SK-N-SH (cell line): ENCODE measurements around the gene SPDYC. TPM values are rescaled to one million over a fixed set of nuclear protein-coding genes. Genes with fewer than 3 reads are reported as not detected.

Experiments used
- CTCF ChIA-PET: fragments of 300-600, 350-600 bp; formaldehyde crosslinking; extraction: SDS; loops from one replicate; lab custom pipeline; 2021; lab: Yijun Ruan, JAX
- POLR2A ChIA-PET: fragments of 350-600 bp; sonication (Branson Sonifier 250); formaldehyde crosslinking; extraction: SDS; loops from one replicate; lab custom pipeline; 2020; ENCODE audit warnings: antibody characterized with exemption, inconsistent platforms; lab: Yijun Ruan, JAX
- DNase-seq: peaks from one replicate; pipeline ENCODE4 v3.0.0; 2012
- H2AFZ ChIP-seq: fragments of 200-600 bp; sonication (generic); 2 replicates; pipeline ENCODE4 v1.8.1; 2016; ENCODE audit warnings: antibody characterized with exemption, mild to moderate bottlenecking, low read depth
- H3F3A ChIP-seq: fragments of 200-600 bp; sonication (generic); replicated peaks from 2 replicates; pipeline ENCODE3; 2016; ENCODE audit warnings: antibody characterized with exemption, mild to moderate bottlenecking; ENCODE audit not compliant: insufficient read depth
- H3K27ac ChIP-seq, 2 experiments: fragments of 200-500 bp in 1 of 2; fragments of 200-600 bp in 1 of 2; sonication (Bioruptor generic) in 1 of 2; sonication (generic), shearing (Covaris generic) in 1 of 2; 2 replicates each; pipeline versions ENCODE4 v1.5.1 to v1.6.1; 2014 to 2016; ENCODE audit warnings: low read depth in 2 of 2, inconsistent platforms in 1 of 2, low read length in 1 of 2, mild to moderate bottlenecking in 1 of 2, mixed read lengths in 1 of 2
- H3K27me3 ChIP-seq: fragments of 200-600 bp; sonication (generic), shearing (Covaris generic); 2 replicates; pipeline ENCODE4 v1.6.1; 2016; ENCODE audit warnings: mixed run types; ENCODE audit not compliant: insufficient read depth
- H3K36me3 ChIP-seq, 2 experiments: fragments of 200-500 bp in 1 of 2; fragments of 200-600 bp in 1 of 2; sonication (Bioruptor generic) in 1 of 2; sonication (generic) in 1 of 2; replicated peaks in 1 of 2; 2 replicates each; pipeline versions ENCODE3 to v1.5.1; 2014 to 2016; ENCODE audit warnings: low read length in 1 of 2, mild to moderate bottlenecking in 1 of 2; ENCODE audit not compliant: insufficient read depth in 2 of 2, control insufficient read depth in 1 of 2
- H3K4me1 ChIP-seq, 2 experiments: fragments of 200-500 bp in 1 of 2; fragments of 200-600 bp in 1 of 2; sonication (Bioruptor generic) in 1 of 2; sonication (generic), shearing (Covaris generic) in 1 of 2; 2 replicates each; pipeline versions ENCODE4 v1.5.1 to v1.6.1; 2014 to 2016; ENCODE audit warnings: low read depth in 1 of 2, low read length in 1 of 2, mixed run types in 1 of 2; ENCODE audit not compliant: insufficient read depth in 2 of 2, control insufficient read depth in 1 of 2
- H3K4me2 ChIP-seq: fragments of 200-600 bp; sonication (generic), shearing (Covaris generic); 2 replicates; pipeline ENCODE4 v1.6.1; 2017; ENCODE audit warnings: mixed run types
- H3K4me3 ChIP-seq, 2 experiments: fragments of 200-500 bp in 1 of 2; fragments of 200-600 bp in 1 of 2; sonication (Bioruptor generic) in 1 of 2; sonication (generic), shearing (Covaris generic) in 1 of 2; 2 replicates each; pipeline versions ENCODE4 v1.5.1 to v1.8.1; 2014 to 2016; ENCODE audit warnings: low read depth in 2 of 2, inconsistent platforms in 1 of 2, low read length in 1 of 2, mild to moderate bottlenecking in 1 of 2, mixed read lengths in 1 of 2, moderate library complexity in 1 of 2
- H3K79me2 ChIP-seq: fragments of 200-600 bp; sonication (generic); 2 replicates; pipeline ENCODE4 v1.8.1; 2017; ENCODE audit warnings: mild to moderate bottlenecking; ENCODE audit not compliant: insufficient read depth
- H3K9ac ChIP-seq: fragments of 200-600 bp; sonication (generic); 2 replicates; pipeline ENCODE4 v1.6.1; 2017; ENCODE audit warnings: mixed run types
- H3K9me2 ChIP-seq: fragments of 200-600 bp; sonication (generic); 2 replicates; pipeline ENCODE4 v1.6.1; 2017; ENCODE audit warnings: mixed run types
- H3K9me3 ChIP-seq: fragments of 200-600 bp; sonication (generic); 2 replicates; pipeline ENCODE4 v1.6.1; 2017; ENCODE audit warnings: mixed run types, mild to moderate bottlenecking, moderate library complexity
- H4K20me1 ChIP-seq: fragments of 200-600 bp; sonication (generic); 2 replicates; pipeline ENCODE4 v1.6.1; 2017; ENCODE audit warnings: mild to moderate bottlenecking, mixed run types; ENCODE audit not compliant: insufficient read depth
- CHD2 ChIP-seq: fragments of 150-350 bp; IDR thresholded peaks from 2 replicates; pipeline ENCODE4 v1.6.1; 2018; ENCODE audit warnings: low read length; ENCODE audit not compliant: partially characterized antibody
- EP300 ChIP-seq, 2 experiments: IDR thresholded peaks; 2 replicates each; pipeline versions ENCODE4 v1.4.0 to v1.6.1; 2012; ENCODE audit warnings: borderline replicate concordance in 1 of 2, low read depth in 1 of 2, low read length in 1 of 2
- EZH2phosphoT487 ChIP-seq: fragments of 200-600 bp; sonication (generic); IDR thresholded peaks from 2 replicates; pipeline ENCODE4 v1.6.1; 2017; ENCODE audit warnings: low read depth, mixed run types, mild to moderate bottlenecking, antibody characterized with exemption, moderate library complexity, borderline replicate concordance
- FOSL2 ChIP-seq: IDR thresholded peaks from 2 replicates; pipeline ENCODE4 v1.4.0; 2012; ENCODE audit warnings: low read depth, mild to moderate bottlenecking, moderate library complexity, borderline replicate concordance
- GABPA ChIP-seq: IDR thresholded peaks from 2 replicates; pipeline ENCODE4 v1.4.0; 2012; ENCODE audit warnings: low read depth, mild to moderate bottlenecking
- NFIC ChIP-seq: IDR thresholded peaks from 2 replicates; pipeline ENCODE4 v1.4.0; 2012; ENCODE audit warnings: borderline replicate concordance
- REST ChIP-seq: IDR thresholded peaks from 2 replicates; pipeline ENCODE4 v1.6.1; 2012; ENCODE audit warnings: mild to moderate bottlenecking, low read depth, low read length, moderate library complexity
- SMC3 ChIP-seq: IDR thresholded peaks from 2 replicates; pipeline ENCODE4 v1.6.1; 2012; ENCODE audit warnings: low read depth, low read length, improper control_type of control experiment
- TAF1 ChIP-seq: IDR thresholded peaks from 2 replicates; pipeline ENCODE4 v1.6.1; 2012; ENCODE audit warnings: low read depth, mild to moderate bottlenecking, low read length, moderate library complexity, borderline replicate concordance
- TCF12 ChIP-seq: IDR thresholded peaks from 2 replicates; pipeline ENCODE4 v1.4.0; 2012
- WGBS: methylation state at CpG from one replicate; pipeline ENCODE4 v1.1.6; 2017; ENCODE audit warnings: low lambda C conversion rate; 5-methylcytosine and 5-hydroxymethylcytosine counted together
- polyA plus RNA-seq, 3 experiments: library from polyadenylated mRNA; depleted of rRNA; stranded (reverse); fragments of >200 nt; gene quantifications; 2 replicates each; pipeline ENCODE4 v1.2.3, GENCODE V29; 2012

SPDYC gene
- polyA plus RNA-seq, 1 of the 3 experiments (the other 2 are of a cell fraction): not detected

GRCh38 chr11:65205602-65205967 is 35.6 kb downstream of the SPDYC start (continued):
- TF ChIP-seq FOSL2 (no peak), TCF12 (no peak), NFIC (no peak), EP300 (IDR thresholded peaks at IDR 0.05; ENCODE audit: borderline replicate concordance in 1 of 2, low read depth in 1 of 2, low read length in 1 of 2) (no peak), GABPA (no peak), REST (no peak), TAF1 (no peak)
- TF ChIP-seq, all 33 proteins: peak for 0

GRCh38 chr11:65206441-65206841 is 36.4 kb downstream of the SPDYC start:
- H3K4me2 ChIP-seq: no peak overlapping the region
- H3K27me3 ChIP-seq: no peaks in the 10 kb centered on the region
- ChIA-PET CTCF (interaction anchor here (0.9 to 4.0 kb wide), 7 partner anchors 9 to 123 kb away, joined by 3 to 42 read pairs (median 11); partner anchors contain the start of gene CDC42EP2), POLR2A (no interaction called here)
- H3K4me1 ChIP-seq: no peaks in the 10 kb centered on the region
- H3K9ac ChIP-seq: no peak overlapping the region
- H3K9me2 ChIP-seq: no peaks in the 10 kb centered on the region
- peaks cover 17 to 42% of the 10 kb centered on the region in 2 experiments for H3K36me3 ChIP-seq
- no peak overlapping the region for H2AFZ ChIP-seq
- no peaks in the 10 kb centered on the region for H3K9me3 ChIP-seq
- 90% methylated on average over 12 of the region's 17 CpGs for WGBS
- no peak for TF ChIP-seq CHD2
- TF ChIP-seq SMC3: no peak
- TF ChIP-seq EP300 (IDR thresholded peaks at IDR 0.05; ENCODE audit: borderline replicate concordance in 1 of 2, low read depth in 1 of 2, low read length in 1 of 2): no peak
- no peak overlapping the region for H3K27ac ChIP-seq
- no peaks in the 10 kb centered on the region for H4K20me1 ChIP-seq
- DNase-seq: no peak
- no peak overlapping the region for H3K4me3 ChIP-seq
- H3K79me2 ChIP-seq: no peaks in the 10 kb centered on the region
- H3F3A ChIP-seq: no peaks in the 10 kb centered on the region

- Histone ChIP-seq H3K9me3 (no peaks in the 10 kb centered on the region), H3K4me1 (no peaks in the 10 kb centered on the region), H3K9me2 (no peaks in the 10 kb centered on the region), H3F3A (no peaks in the 10 kb centered on the region), H3K36me3 (peaks cover 17 to 46% of the 10 kb centered on the region in 2 experiments), H3K27ac (no peak overlapping the region), H3K4me3 (no peak overlapping the region), H3K4me2 (no peak overlapping the region), H4K20me1 (no peaks in the 10 kb centered on the region), H3K79me2 (no peaks in the 10 kb centered on the region), H3K9ac (no peak overlapping the region), H3K27me3 (no peaks in the 10 kb centered on the region), H2AFZ (no peak overlapping the region)
- ChIA-PET CTCF (interaction anchor here (2.0 to 4.0 kb wide), 3 partner anchors 45 to 123 kb away, joined by 11 to 21 read pairs (median 15); partner anchors contain the start of gene CDC42EP2), POLR2A (interaction anchor here (0.9 kb wide), 1 partner anchor 16 kb away, joined by 3 read pairs; no protein-coding TSS in a partner anchor)
- 95% methylated on average over 5 of the region's 7 CpGs for WGBS
- TF ChIP-seq EZH2phosphoT487: no peak
- DNase-seq: no peak
Measured at GRCh38 chr11:65206901-65207300, 36.9 kb downstream of the SPDYC start.
